ENCODE data around the gene POMT1. TPM values are rescaled to one million over a fixed set of nuclear protein-coding genes. Genes with fewer than 3 reads are reported as not detected.

POMT1 gene
- polyA plus RNA-seq, 1 of the 3 experiments (the other 2 are of a cell fraction): 44.5 TPM

DNA sequence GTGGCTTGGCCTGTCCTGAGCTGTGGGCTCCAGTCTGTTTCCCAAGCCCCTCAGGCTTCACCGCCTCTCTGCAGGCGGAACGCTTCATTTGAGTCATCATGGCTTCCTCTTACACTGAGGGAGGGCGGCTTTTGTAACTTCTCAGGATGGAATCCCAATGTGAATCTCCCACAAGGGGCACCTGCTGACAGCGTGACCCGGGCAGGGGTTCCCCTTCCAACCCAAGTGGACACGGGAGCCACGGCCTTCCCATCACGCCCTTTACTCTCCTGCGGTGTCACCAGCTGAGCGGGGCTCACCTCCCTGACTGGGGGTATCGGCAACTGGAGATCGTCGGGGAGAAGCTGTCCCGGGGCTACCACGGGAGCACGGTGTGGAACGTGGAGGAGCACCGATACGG, 15.8 kb downstream of the POMT1 start:
- no peak for DNase-seq
- TF ChIP-seq, protein P1, sequence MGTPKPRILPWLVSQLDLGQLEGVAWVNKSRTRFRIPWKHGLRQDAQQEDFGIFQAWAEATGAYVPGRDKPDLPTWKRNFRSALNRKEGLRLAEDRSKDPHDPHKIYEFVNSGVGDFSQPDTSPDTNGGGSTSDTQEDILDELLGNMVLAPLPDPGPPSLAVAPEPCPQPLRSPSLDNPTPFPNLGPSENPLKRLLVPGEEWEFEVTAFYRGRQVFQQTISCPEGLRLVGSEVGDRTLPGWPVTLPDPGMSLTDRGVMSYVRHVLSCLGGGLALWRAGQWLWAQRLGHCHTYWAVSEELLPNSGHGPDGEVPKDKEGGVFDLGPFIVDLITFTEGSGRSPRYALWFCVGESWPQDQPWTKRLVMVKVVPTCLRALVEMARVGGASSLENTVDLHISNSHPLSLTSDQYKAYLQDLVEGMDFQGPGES (IDR thresholded peaks at IDR 0.05; ENCODE audit: low read depth, low read length): no peak
- TF ChIP-seq, protein P2, sequence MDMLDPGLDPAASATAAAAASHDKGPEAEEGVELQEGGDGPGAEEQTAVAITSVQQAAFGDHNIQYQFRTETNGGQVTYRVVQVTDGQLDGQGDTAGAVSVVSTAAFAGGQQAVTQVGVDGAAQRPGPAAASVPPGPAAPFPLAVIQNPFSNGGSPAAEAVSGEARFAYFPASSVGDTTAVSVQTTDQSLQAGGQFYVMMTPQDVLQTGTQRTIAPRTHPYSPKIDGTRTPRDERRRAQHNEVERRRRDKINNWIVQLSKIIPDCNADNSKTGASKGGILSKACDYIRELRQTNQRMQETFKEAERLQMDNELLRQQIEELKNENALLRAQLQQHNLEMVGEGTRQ (IDR thresholded peaks at IDR 0.05; ENCODE audit: borderline replicate concordance, low read depth, low read length): no peak
- no peak for TF ChIP-seq FOXJ3 (CRISPR knock-in tag; IDR thresholded peaks at IDR 0.05)
- TF ChIP-seq CHD2 (IDR thresholded peaks at IDR 0.05; ENCODE audit: low read length, partially characterized antibody): no peak
- TF ChIP-seq, protein P3, sequence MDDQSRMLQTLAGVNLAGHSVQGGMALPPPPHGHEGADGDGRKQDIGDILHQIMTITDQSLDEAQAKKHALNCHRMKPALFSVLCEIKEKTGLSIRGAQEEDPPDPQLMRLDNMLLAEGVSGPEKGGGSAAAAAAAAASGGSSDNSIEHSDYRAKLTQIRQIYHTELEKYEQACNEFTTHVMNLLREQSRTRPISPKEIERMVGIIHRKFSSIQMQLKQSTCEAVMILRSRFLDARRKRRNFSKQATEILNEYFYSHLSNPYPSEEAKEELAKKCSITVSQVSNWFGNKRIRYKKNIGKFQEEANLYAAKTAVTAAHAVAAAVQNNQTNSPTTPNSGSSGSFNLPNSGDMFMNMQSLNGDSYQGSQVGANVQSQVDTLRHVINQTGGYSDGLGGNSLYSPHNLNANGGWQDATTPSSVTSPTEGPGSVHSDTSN (IDR thresholded peaks at IDR 0.05): no peak
- TF ChIP-seq TEAD4 (IDR thresholded peaks at IDR 0.05; ENCODE audit: borderline replicate concordance, insufficient read depth): no peak
- TF ChIP-seq JUND (IDR thresholded peaks at IDR 0.05): no peak
- TF ChIP-seq FOXM1 (IDR thresholded peaks at IDR 0.05; ENCODE audit: low read depth): no peak
- TF ChIP-seq, protein P4, sequence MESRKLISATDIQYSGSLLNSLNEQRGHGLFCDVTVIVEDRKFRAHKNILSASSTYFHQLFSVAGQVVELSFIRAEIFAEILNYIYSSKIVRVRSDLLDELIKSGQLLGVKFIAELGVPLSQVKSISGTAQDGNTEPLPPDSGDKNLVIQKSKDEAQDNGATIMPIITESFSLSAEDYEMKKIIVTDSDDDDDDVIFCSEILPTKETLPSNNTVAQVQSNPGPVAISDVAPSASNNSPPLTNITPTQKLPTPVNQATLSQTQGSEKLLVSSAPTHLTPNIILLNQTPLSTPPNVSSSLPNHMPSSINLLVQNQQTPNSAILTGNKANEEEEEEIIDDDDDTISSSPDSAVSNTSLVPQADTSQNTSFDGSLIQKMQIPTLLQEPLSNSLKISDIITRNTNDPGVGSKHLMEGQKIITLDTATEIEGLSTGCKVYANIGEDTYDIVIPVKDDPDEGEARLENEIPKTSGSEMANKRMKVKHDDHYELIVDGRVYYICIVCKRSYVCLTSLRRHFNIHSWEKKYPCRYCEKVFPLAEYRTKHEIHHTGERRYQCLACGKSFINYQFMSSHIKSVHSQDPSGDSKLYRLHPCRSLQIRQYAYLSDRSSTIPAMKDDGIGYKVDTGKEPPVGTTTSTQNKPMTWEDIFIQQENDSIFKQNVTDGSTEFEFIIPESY (IDR thresholded peaks at IDR 0.05; ENCODE audit: borderline replicate concordance, low read depth): no peak
- no peak for TF ChIP-seq MXI1 (IDR thresholded peaks at IDR 0.05; ENCODE audit: low read depth, low read length)
- TF ChIP-seq, protein P5, sequence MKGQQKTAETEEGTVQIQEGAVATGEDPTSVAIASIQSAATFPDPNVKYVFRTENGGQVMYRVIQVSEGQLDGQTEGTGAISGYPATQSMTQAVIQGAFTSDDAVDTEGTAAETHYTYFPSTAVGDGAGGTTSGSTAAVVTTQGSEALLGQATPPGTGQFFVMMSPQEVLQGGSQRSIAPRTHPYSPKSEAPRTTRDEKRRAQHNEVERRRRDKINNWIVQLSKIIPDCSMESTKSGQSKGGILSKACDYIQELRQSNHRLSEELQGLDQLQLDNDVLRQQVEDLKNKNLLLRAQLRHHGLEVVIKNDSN (IDR thresholded peaks at IDR 0.05; ENCODE audit: borderline replicate concordance, low read depth): no peak
- Histone ChIP-seq H4K20me1 (ENCODE audit: insufficient read depth) (no peaks in the 10 kb centered on the region), H3K4me1 (ENCODE audit: control insufficient read depth in 1 of 2, insufficient read depth in 2 of 2, low read depth in 1 of 2, low read length in 1 of 2) (no peaks in the 10 kb centered on the region), H3K36me3 (replicated peaks in 1 of 2; ENCODE audit: control insufficient read depth in 1 of 2, insufficient read depth in 2 of 2, low read length in 1 of 2) (peaks cover 19 to 80% of the 10 kb centered on the region in 2 experiments), H3K27ac (ENCODE audit: low read depth in 2 of 2, low read length in 1 of 2) (no peak overlapping the region), H3F3A (replicated peaks; ENCODE audit: insufficient read depth) (no peaks in the 10 kb centered on the region), H3K4me2 (no peak overlapping the region), H3K9me3 (no peaks in the 10 kb centered on the region), H3K4me3 (ENCODE audit: low read depth in 2 of 2, low read length in 1 of 2) (no peak overlapping the region), H3K79me2 (ENCODE audit: insufficient read depth) (no peaks in the 10 kb centered on the region), H2AFZ (ENCODE audit: low read depth) (no peak overlapping the region), H3K9ac (no peak overlapping the region), H3K9me2 (no peaks in the 10 kb centered on the region), H3K27me3 (ENCODE audit: insufficient read depth) (no peaks in the 10 kb centered on the region)
- POLR2A ChIA-PET: no interaction called here
- CTCF ChIA-PET: interaction anchor here (1.0 kb wide), 1 partner anchor 169 kb away, joined by 3 read pairs; no protein-coding TSS in a partner anchor
- WGBS (ENCODE audit: low lambda C conversion rate): 98% methylated on average over 18 of the region's 20 CpGs
